GM18511 (cell line): ENCODE results near the gene EDC4.
A peak's percentile ranks its signal among the peaks of the same experiment; 100 is the strongest.
"Not testable (repeated sequence)": the region's sequence is repeated elsewhere in the genome, so short reads cannot be mapped to it uniquely, and the experiment has no call there.

ENCODE experiments used
- ATAC-seq: cut with Tn5 transposase; IDR thresholded peaks from one replicate; pipeline ENCODE4 v1.9.1; 2021; ENCODE audit warnings: mild to moderate bottlenecking, moderate library complexity; ENCODE audit not compliant: unreplicated experiment

EDC4 gene

GRCh38 chr16:67872631-67873434 is at the start of gene EDC4:
Gene EDC4 (plus strand): TSS chr16:67873052. CDS start chr16:67873262, 210 bp downstream.
- ATAC-seq: peak; percentile 91

DNA sequence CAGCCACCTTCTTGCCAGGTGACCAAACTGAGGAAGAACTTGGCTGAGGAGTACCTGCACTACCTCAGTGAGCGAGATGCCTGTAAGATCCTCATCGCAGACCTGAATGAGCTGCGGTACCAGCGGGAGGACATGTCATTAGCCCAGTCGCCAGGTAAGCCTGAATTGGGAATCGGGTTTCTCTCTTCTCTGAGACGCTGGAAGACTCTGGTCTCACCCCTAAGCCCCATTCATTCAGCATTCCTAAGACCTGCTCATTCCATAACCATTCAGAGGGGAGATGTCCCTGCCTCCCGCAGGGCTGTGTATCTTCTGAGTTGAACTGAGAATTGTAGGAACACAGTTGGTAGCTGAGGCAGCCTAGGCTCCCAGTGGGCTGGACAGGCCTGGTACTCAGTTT is 47.7 kb upstream of the EDC4 start:
- ATAC-seq: no peak

GRCh38 chr16:67825906-67826305 is 46.9 kb upstream of the EDC4 start:
- ATAC-seq: no peak

- no peak for ATAC-seq
These were observed 44.2 kb upstream of the EDC4 start for GRCh38 chr16:67828651-67829050.

DNA sequence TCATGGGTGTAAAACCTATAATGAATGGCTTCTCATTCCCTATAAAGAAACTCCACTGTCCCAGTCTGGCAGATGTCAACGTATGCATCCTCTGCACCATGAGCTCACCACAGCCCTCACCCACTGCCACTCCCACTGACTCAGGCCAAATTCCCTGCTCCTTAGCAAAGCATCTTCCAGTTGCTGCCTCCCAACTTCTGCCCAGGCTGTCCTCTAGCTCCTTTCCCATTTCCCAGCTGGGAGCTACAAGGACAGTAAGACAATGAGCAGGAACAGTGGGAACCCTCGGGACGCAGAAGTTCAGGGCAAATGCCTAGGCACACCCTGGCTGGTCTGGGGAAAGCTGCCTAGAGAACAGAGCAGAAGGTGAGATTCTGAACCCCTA is 39.8 kb upstream of the EDC4 start:
- ATAC-seq: no peak

GRCh38 chr16:67833415-67834241 is 39.2 kb upstream of the EDC4 start:
- ATAC-seq: peak; percentile 98

DNA sequence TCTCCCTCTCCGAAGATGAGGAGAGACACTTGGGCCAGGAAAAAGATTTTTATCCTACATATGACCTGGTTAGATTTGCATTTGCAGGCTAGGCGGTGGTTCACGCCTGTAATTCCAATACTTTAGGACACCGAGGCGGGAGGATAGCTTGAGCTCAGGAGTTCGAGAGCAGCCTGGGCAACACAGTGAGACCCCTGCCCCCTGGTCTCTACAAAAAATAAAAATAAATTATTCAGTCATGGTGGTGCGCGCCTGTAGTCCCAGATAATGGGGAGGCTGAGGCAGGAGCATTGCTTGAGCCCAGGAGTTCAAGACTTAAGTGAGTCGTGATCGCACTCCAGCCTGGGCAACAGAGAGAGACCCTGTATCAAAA is 38.6 kb upstream of the EDC4 start:
- no peak for ATAC-seq

- not testable (repeated sequence) for ATAC-seq
These were observed 35.7 kb upstream of the EDC4 start for GRCh38 chr16:67837190-67837589.

DNA sequence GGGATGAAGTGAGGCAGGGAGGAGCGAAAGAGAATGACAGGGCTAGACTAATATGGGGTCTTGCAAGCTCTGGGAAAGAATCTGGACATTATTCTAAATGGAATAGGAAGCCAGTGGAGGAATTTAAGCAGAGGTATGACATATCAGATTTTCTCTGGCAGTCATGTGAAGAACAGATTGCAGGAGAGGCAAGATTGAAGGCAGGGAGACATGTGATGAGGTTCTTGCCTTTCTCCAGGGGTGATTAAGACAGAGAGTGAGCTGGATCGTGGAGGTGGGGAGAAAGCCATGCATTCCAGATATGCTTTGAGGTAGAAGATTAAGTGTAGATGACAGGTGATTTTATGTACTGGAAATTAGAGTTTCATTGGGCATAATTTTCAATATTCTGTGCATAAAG is 35.0 kb upstream of the EDC4 start:
- ATAC-seq: no peak

DNA sequence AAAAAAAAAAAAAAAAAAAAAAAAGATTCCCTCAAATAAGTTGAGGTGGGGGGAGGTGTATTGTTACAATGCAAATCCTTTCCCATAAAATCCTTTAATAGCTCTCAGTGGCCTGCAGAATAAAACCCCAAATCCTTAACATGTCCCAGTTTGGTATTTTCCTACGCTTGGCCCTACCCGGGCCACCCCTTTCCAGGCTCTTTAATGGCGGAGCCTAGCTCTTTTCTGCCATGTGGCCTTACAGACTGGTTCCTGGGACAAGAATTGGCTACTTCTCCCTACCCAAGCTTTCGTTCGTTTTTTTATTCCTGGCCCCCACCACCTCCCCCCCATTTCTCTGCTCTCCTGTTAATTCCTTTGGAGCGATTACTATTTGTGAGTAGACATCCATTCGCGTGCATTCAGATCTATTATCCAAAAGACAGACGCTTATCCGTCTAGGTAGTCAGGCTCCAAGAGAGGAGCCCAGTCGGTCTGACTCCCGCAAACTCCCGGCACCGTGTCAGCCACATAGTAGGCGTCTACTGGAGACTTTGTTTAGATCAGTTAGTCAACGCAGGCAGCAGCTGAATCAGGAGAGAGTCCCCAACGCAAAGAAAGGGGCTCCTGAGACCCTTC is 31.5 kb upstream of the EDC4 start:
- no peak for ATAC-seq

DNA sequence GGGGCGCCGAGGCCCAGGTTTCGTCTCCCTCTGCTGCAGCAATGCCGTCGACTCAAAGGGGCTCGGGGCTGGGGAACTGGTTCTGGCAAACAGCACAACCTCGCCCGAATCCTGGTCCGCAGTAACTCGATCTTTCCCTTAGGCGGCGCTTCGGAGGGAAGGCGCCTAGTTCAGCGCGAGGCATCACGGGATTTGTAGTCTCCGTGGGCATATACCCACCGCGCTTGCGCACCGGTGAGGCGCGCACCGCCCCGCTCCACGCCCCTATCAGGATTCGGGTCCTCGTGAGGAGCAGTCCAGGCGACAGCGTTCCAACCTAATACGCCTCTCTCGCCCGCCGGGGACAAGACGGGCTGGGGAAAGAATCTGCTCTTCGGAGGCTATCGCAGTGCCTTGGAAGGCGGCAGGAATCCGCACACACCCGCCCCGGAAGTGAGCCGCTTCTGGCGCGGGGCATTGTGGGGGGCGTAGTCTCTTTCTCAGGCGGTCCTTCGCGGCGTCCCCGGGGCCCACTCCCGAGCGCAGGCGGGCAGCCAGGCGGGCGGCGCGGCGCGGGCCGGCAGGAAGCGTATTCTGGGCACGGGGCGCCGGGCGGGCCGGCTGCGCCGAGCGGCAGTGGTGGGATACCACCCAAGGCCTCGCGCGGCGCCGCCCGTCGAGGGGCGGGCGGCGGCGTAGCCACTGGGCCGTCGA is 30.9 kb upstream of the EDC4 start, which contains the start of gene THAP11:
TSS of gene THAP11 (plus strand) at position 505 of the 693 bp plus-strand sequence. CDS start 235 bp downstream, outside the sequence.
- peak; percentile 49 for ATAC-seq

GRCh38 chr16:67842509-67843342 is 30.1 kb upstream of the EDC4 start:
- ATAC-seq: peak; percentile 14

DNA sequence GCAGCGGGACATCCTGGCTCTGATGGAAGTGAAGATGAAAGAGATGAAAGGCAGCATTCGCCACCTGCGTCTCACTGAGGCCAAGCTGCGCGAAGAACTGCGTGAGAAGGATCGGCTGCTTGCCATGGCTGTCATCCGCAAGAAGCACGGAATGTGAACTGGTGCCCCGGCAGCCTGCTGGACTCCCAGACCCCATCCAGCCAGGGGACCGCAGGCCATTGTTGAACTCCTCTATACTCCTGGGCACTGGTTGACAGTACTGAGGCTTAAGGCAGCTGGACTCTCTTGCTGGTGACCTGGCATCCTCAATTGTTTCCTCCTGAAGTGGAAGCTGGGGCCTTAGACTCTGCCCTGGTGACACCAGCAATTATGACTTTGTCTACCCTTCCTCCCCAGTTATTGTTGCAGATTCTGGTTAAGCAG is 29.5 kb upstream of the EDC4 start:
- ATAC-seq: no peak

- ATAC-seq: no peak
These were observed 28.4 kb upstream of the EDC4 start for GRCh38 chr16:67844497-67844896.

- ATAC-seq: no peak
These were observed 27.4 kb upstream of the EDC4 start for GRCh38 chr16:67845291-67846062.

DNA sequence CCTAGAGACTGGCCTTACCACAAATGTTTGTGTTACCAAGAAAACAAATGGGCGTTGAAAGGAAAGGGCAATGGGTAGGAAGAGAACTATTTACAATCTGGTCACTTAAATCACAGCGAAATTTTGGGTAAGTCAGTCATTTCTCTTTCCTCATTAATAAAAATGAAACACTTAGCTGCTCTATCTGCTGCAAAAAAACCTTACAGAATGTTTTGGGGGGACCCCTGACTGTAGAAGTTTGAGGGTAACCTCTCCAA is 26.9 kb upstream of the EDC4 start:
- ATAC-seq: no peak

GRCh38 chr16:67846320-67847063 is 26.4 kb upstream of the EDC4 start, which contains the start of gene NUTF2:
Gene NUTF2 (plus strand): TSS chr16:67846933. CDS start chr16:67865131, 18,198 bp downstream.
- peak; percentile 62 for ATAC-seq

GRCh38 chr16:67847064-67847861 is 25.6 kb upstream of the EDC4 start, which contains the start of gene CENPT:
Gene CENPT (minus strand): TSS chr16:67847693. CDS start chr16:67833859, 13,834 bp downstream.
- peak; percentile 51 for ATAC-seq
